ENCODE results near the gene TTC34. TPM values are rescaled to one million over a fixed set of nuclear protein-coding genes. Genes with fewer than 3 reads are reported as not detected.
"Not testable (repeated sequence)": the region's sequence is repeated elsewhere in the genome, so short reads cannot be mapped to it uniquely, and the experiment has no call there.

The TTC34 gene
- total and polyA plus RNA-seq, 5 donors from 2014 or later: 0.05 to 1.1 (median 0.13) TPM

- not testable (repeated sequence) for H3K27ac Mint-ChIP-seq; H3K4me3 Mint-ChIP-seq; H3K27ac ChIP-seq (ENCODE audit: insufficient read depth, low read length, poor library complexity, severe bottlenecking); H3K4me1 ChIP-seq (ENCODE audit: control insufficient read depth, insufficient read depth, low read length, poor library complexity, severe bottlenecking); ATAC-seq (ENCODE audit: low read depth in 2 of 2); H3K9me3 Mint-ChIP-seq; H3K9me3 ChIP-seq (ENCODE audit: control insufficient read depth in 2 of 2, low read length in 2 of 2); DNase-seq; H3K27me3 Mint-ChIP-seq; H3K4me1 Mint-ChIP-seq; H3K36me3 Mint-ChIP-seq; H3K27me3 ChIP-seq (ENCODE audit: control insufficient read depth, insufficient read depth, low read length); H3K36me3 ChIP-seq (ENCODE audit: control insufficient read depth, insufficient read depth, low read length); H3K4me3 ChIP-seq (ENCODE audit: low read depth, low read length)
Observed at GRCh38 chr1:2751866-2752265, 49.6 kb downstream of the TTC34 start.

- not testable (repeated sequence) for H3K27me3 Mint-ChIP-seq; H3K36me3 ChIP-seq (ENCODE audit: control insufficient read depth, insufficient read depth, low read length); H3K36me3 Mint-ChIP-seq; H3K4me1 ChIP-seq (ENCODE audit: control insufficient read depth, insufficient read depth, low read length, poor library complexity, severe bottlenecking); H3K4me1 Mint-ChIP-seq; H3K9me3 ChIP-seq (ENCODE audit: control insufficient read depth in 2 of 2, low read length in 2 of 2); H3K27ac Mint-ChIP-seq; H3K27me3 ChIP-seq (ENCODE audit: control insufficient read depth, insufficient read depth, low read length); DNase-seq; H3K4me3 Mint-ChIP-seq; H3K27ac ChIP-seq (ENCODE audit: insufficient read depth, low read length, poor library complexity, severe bottlenecking); H3K4me3 ChIP-seq (ENCODE audit: low read depth, low read length); ATAC-seq (ENCODE audit: low read depth in 2 of 2); H3K9me3 Mint-ChIP-seq
Observed at GRCh38 chr1:2750766-2751730, 50.4 kb downstream of the TTC34 start.

GRCh38 chr1:2750041-2750680 lies 51.3 kb downstream of the TTC34 start:
- H3K9me3 Mint-ChIP-seq; H3K27ac Mint-ChIP-seq; H3K27me3 ChIP-seq (ENCODE audit: control insufficient read depth, insufficient read depth, low read length); H3K4me1 ChIP-seq (ENCODE audit: control insufficient read depth, insufficient read depth, low read length, poor library complexity, severe bottlenecking); H3K9me3 ChIP-seq (ENCODE audit: control insufficient read depth in 2 of 2, low read length in 2 of 2); H3K4me3 Mint-ChIP-seq; H3K36me3 Mint-ChIP-seq; DNase-seq; H3K27me3 Mint-ChIP-seq; H3K27ac ChIP-seq (ENCODE audit: insufficient read depth, low read length, poor library complexity, severe bottlenecking); H3K36me3 ChIP-seq (ENCODE audit: control insufficient read depth, insufficient read depth, low read length); H3K4me3 ChIP-seq (ENCODE audit: low read depth, low read length); H3K4me1 Mint-ChIP-seq; ATAC-seq (ENCODE audit: low read depth in 2 of 2): not testable (repeated sequence)

- not testable (repeated sequence) for DNase-seq; H3K36me3 Mint-ChIP-seq; H3K27me3 ChIP-seq (ENCODE audit: control insufficient read depth, insufficient read depth, low read length); H3K4me3 Mint-ChIP-seq; H3K4me3 ChIP-seq (ENCODE audit: low read depth, low read length); H3K27ac Mint-ChIP-seq; H3K27ac ChIP-seq (ENCODE audit: insufficient read depth, low read length, poor library complexity, severe bottlenecking); H3K9me3 ChIP-seq (ENCODE audit: control insufficient read depth in 2 of 2, low read length in 2 of 2); ATAC-seq (ENCODE audit: low read depth in 2 of 2); H3K36me3 ChIP-seq (ENCODE audit: control insufficient read depth, insufficient read depth, low read length); H3K27me3 Mint-ChIP-seq; H3K4me1 ChIP-seq (ENCODE audit: control insufficient read depth, insufficient read depth, low read length, poor library complexity, severe bottlenecking); H3K9me3 Mint-ChIP-seq; H3K4me1 Mint-ChIP-seq
Observed at GRCh38 chr1:2748626-2749025, 52.9 kb downstream of the TTC34 start.

- not testable (repeated sequence) for H3K27me3 ChIP-seq (ENCODE audit: control insufficient read depth, insufficient read depth, low read length); H3K27me3 Mint-ChIP-seq; ATAC-seq (ENCODE audit: low read depth in 2 of 2); H3K4me1 ChIP-seq (ENCODE audit: control insufficient read depth, insufficient read depth, low read length, poor library complexity, severe bottlenecking); H3K9me3 Mint-ChIP-seq; H3K4me1 Mint-ChIP-seq; H3K36me3 ChIP-seq (ENCODE audit: control insufficient read depth, insufficient read depth, low read length); DNase-seq; H3K27ac ChIP-seq (ENCODE audit: insufficient read depth, low read length, poor library complexity, severe bottlenecking); H3K27ac Mint-ChIP-seq; H3K4me3 ChIP-seq (ENCODE audit: low read depth, low read length); H3K4me3 Mint-ChIP-seq; H3K9me3 ChIP-seq (ENCODE audit: control insufficient read depth in 2 of 2, low read length in 2 of 2); H3K36me3 Mint-ChIP-seq
Observed at GRCh38 chr1:2694796-2695195, 106.7 kb downstream of the TTC34 start.

GRCh38 chr1:2690180-2690579 lies 111.3 kb downstream of the TTC34 start:
- H3K27ac Mint-ChIP-seq; H3K4me1 Mint-ChIP-seq; H3K4me1 ChIP-seq (ENCODE audit: control insufficient read depth, insufficient read depth, low read length, poor library complexity, severe bottlenecking); H3K27ac ChIP-seq (ENCODE audit: insufficient read depth, low read length, poor library complexity, severe bottlenecking); H3K27me3 Mint-ChIP-seq; H3K9me3 ChIP-seq (ENCODE audit: control insufficient read depth in 2 of 2, low read length in 2 of 2); H3K36me3 Mint-ChIP-seq; H3K36me3 ChIP-seq (ENCODE audit: control insufficient read depth, insufficient read depth, low read length); H3K9me3 Mint-ChIP-seq; H3K4me3 ChIP-seq (ENCODE audit: low read depth, low read length); H3K4me3 Mint-ChIP-seq; DNase-seq; H3K27me3 ChIP-seq (ENCODE audit: control insufficient read depth, insufficient read depth, low read length); ATAC-seq (ENCODE audit: low read depth in 2 of 2): not testable (repeated sequence)

- H3K27me3 Mint-ChIP-seq; DNase-seq; H3K27me3 ChIP-seq (ENCODE audit: control insufficient read depth, insufficient read depth, low read length): not testable (repeated sequence)
Observed at GRCh38 chr1:2688336-2688665, 113.2 kb downstream of the TTC34 start.

More at GRCh38 chr1:2688336-2688665, 113.2 kb downstream of the TTC34 start:
- not testable (repeated sequence) for H3K36me3 ChIP-seq (ENCODE audit: control insufficient read depth, insufficient read depth, low read length); H3K9me3 Mint-ChIP-seq; H3K4me3 ChIP-seq (ENCODE audit: low read depth, low read length); H3K4me3 Mint-ChIP-seq; H3K4me1 ChIP-seq (ENCODE audit: control insufficient read depth, insufficient read depth, low read length, poor library complexity, severe bottlenecking); H3K27ac Mint-ChIP-seq; H3K9me3 ChIP-seq (ENCODE audit: control insufficient read depth in 2 of 2, low read length in 2 of 2); H3K27ac ChIP-seq (ENCODE audit: insufficient read depth, low read length, poor library complexity, severe bottlenecking); H3K4me1 Mint-ChIP-seq; ATAC-seq (ENCODE audit: low read depth in 2 of 2); H3K36me3 Mint-ChIP-seq

Measured in CD4-positive, CD25-positive, alpha-beta regulatory T cell (primary cell).